CD4-positive, alpha-beta memory T cell (primary cell): ENCODE results near the gene GPR183. TPM values are rescaled to one million over a fixed set of nuclear protein-coding genes. Genes with fewer than 3 reads are reported as not detected.

Experiments used
- CTCF ChIA-PET: fragments of 350-600 bp; sonication (Branson Sonifier 250); formaldehyde crosslinking; loops from one replicate; lab custom pipeline; 2021; ENCODE audit warnings: inconsistent platforms; ENCODE audit not compliant: partially characterized antibody; lab: Charles Lee
- POLR2A ChIA-PET: fragments of 350-600 bp; sonication (Branson Sonifier 250); formaldehyde crosslinking; loops from one replicate; lab custom pipeline; 2021; ENCODE audit not compliant: partially characterized antibody; lab: Charles Lee
- DNase-seq, 5 donors: peaks; one replicate each; pipeline versions ENCODE4 v3.0.0 to v3.0.0-alpha.2; 2020 to 2022; ENCODE audit warnings: mixed read lengths in 1 of 5
- H3K27ac ChIP-seq: one replicate; pipeline ENCODE4 v1.7.0; 2013; ENCODE audit warnings: low read depth, low read length
- H3K27me3 ChIP-seq: 2 replicates; pipeline ENCODE4 v1.7.0; 2013; ENCODE audit warnings: mild to moderate bottlenecking, low read length, moderate library complexity; ENCODE audit not compliant: insufficient read depth
- H3K36me3 ChIP-seq: 2 replicates; pipeline ENCODE4 v1.7.0; 2013; ENCODE audit warnings: mild to moderate bottlenecking, low read length, moderate library complexity; ENCODE audit not compliant: insufficient read depth
- H3K4me1 ChIP-seq: 2 replicates; pipeline ENCODE4 v1.7.0; 2013; ENCODE audit warnings: mild to moderate bottlenecking, low read length, moderate library complexity; ENCODE audit not compliant: insufficient read depth
- H3K4me3 ChIP-seq, 2 donors: one replicate each; pipeline ENCODE4 v1.7.0; 2013; ENCODE audit warnings: low read length in 2 of 2, mild to moderate bottlenecking in 1 of 2
- H3K9me3 ChIP-seq, 2 donors: one replicate each; pipeline ENCODE4 v1.7.0; 2013; ENCODE audit warnings: low read length in 2 of 2, control low read depth in 1 of 2; ENCODE audit not compliant: control insufficient read depth in 1 of 2
- H3K27ac Mint-ChIP-seq, 7 donors: one replicate each; pipeline ENCODE4 v1.8.0; 2020 to 2021; ENCODE audit warnings: mixed read lengths in 7 of 7, mild to moderate bottlenecking in 6 of 7, inconsistent platforms in 3 of 7, moderate library complexity in 3 of 7
- H3K27me3 Mint-ChIP-seq, 2 donors: one replicate each; pipeline ENCODE4 v1.8.0; 2020 to 2021; ENCODE audit warnings: mixed read lengths in 2 of 2
- H3K36me3 Mint-ChIP-seq, 2 donors: one replicate each; pipeline ENCODE4 v1.8.0; 2020 to 2021; ENCODE audit warnings: mixed read lengths in 2 of 2, inconsistent platforms in 1 of 2, mild to moderate bottlenecking in 1 of 2
- H3K4me1 Mint-ChIP-seq, 4 donors: one replicate each; pipeline ENCODE4 v1.8.0; 2020 to 2021; ENCODE audit warnings: mixed read lengths in 4 of 4, mild to moderate bottlenecking in 1 of 4
- H3K4me3 Mint-ChIP-seq, 8 donors: one replicate each; pipeline ENCODE4 v1.8.0; 2020 to 2021; ENCODE audit warnings: mixed read lengths in 8 of 8, mild to moderate bottlenecking in 7 of 8, moderate library complexity in 6 of 8, inconsistent platforms in 3 of 8
- H3K9me3 Mint-ChIP-seq, 8 donors: one replicate each; pipeline ENCODE4 v1.8.0; 2020 to 2021; ENCODE audit warnings: mixed read lengths in 8 of 8, mild to moderate bottlenecking in 5 of 8, inconsistent platforms in 3 of 8, moderate library complexity in 1 of 8
- intact Hi-C: fragments of 100-400 bp; cut with micrococcal nuclease; formaldehyde crosslinking; loops from one replicate; pipeline ENCODE4 v1.15.1; 2023
- polyA plus RNA-seq, 2 donors: library from polyadenylated mRNA; unstranded; fragments of 300-500 nt; fragmentation: Illumina TruSeq; gene quantifications; one replicate each; pipeline ENCODE4 v1.2.3, GENCODE V29; 2021
- total RNA-seq, 2 experiments: library from RNA; stranded (reverse); gene quantifications; one replicate each; pipeline ENCODE4 v1.2.3, GENCODE V29; 2021

Gene GPR183
- total and polyA plus RNA-seq, 4 experiments from 2014 or later = 203 to 954 (median 383) TPM

- H3K4me3 Mint-ChIP-seq = peak overlapping the region in 5 of 8 donors; percentile 10 to 91 (median 49)
- Histone ChIP-seq H3K36me3 (no peaks in the 10 kb centered on the region), H3K9me3 (no peaks in the 10 kb centered on the region), H3K27me3 (no peaks in the 10 kb centered on the region), H3K27ac (peak overlapping the region; percentile 8), H3K4me3 (no peak overlapping the region), H3K4me1 (peaks cover 96% of the 10 kb centered on the region)
- H3K9me3 Mint-ChIP-seq = no peaks in the 10 kb centered on the region
- peaks cover 77 to 99% (median 89%) of the 10 kb centered on the region in 4 donors for H3K4me1 Mint-ChIP-seq
- H3K27ac Mint-ChIP-seq = peak overlapping the region; percentile 84 to 100 (median 97)
- intact Hi-C loops = loop anchor here (10.0 kb wide), 1 partner anchor 325 kb away; the partner anchor contains the start of gene CLYBL
- no peaks in the 10 kb centered on the region for H3K27me3 Mint-ChIP-seq
- ChIA-PET POLR2A (interaction anchor here (0.5 to 10.2 kb wide), 11 partner anchors 8 to 102 kb away, joined by 3 to 406 read pairs (median 4); partner anchors contain the start of gene GPR183), CTCF (interaction anchor here (0.9 to 12.4 kb wide), 10 partner anchors 9 to 157 kb away, joined by 3 to 139 read pairs (median 4); no protein-coding TSS in a partner anchor)
- peaks cover 29 to 31% of the 10 kb centered on the region in 2 donors for H3K36me3 Mint-ChIP-seq
- DNase-seq = no peak
Measured at GRCh38 chr13:99280166-99280565, 27.0 kb downstream of the GPR183 start.

- Histone ChIP-seq H3K4me3 (no peak overlapping the region), H3K36me3 (no peaks in the 10 kb centered on the region), H3K4me1 (peaks cover 96% of the 10 kb centered on the region), H3K27ac (no peak overlapping the region), H3K27me3 (no peaks in the 10 kb centered on the region), H3K9me3 (no peaks in the 10 kb centered on the region)
- Mint-ChIP-seq H3K36me3 (peaks cover 29 to 35% of the 10 kb centered on the region in 2 donors), H3K4me3 (peak overlapping the region in 5 of 8 donors; percentile 23 to 91 (median 57)), H3K4me1 (peaks cover 77 to 99% (median 90%) of the 10 kb centered on the region in 4 donors), H3K27ac (peak overlapping the region; percentile 84 to 100 (median 97)), H3K9me3 (no peaks in the 10 kb centered on the region), H3K27me3 (no peaks in the 10 kb centered on the region)
- ChIA-PET CTCF (interaction anchor here (1.2 to 12.4 kb wide), 8 partner anchors 9 to 157 kb away, joined by 3 to 139 read pairs (median 10); no protein-coding TSS in a partner anchor), POLR2A (interaction anchor here (1.0 to 10.2 kb wide), 9 partner anchors 8 to 111 kb away, joined by 3 to 406 read pairs (median 6); partner anchors contain the start of gene GPR183)
- DNase-seq = no peak
- intact Hi-C loops = loop anchor here (10.0 kb wide), 1 partner anchor 325 kb away; the partner anchor contains the start of gene CLYBL
Measured at GRCh38 chr13:99279637-99280036, 27.6 kb downstream of the GPR183 start.

GRCh38 chr13:99278843-99279242 lies 28.4 kb downstream of the GPR183 start:
- POLR2A ChIA-PET = interaction anchor here (1.0 to 10.2 kb wide), 6 partner anchors 10 to 111 kb away, joined by 3 to 406 read pairs (median 6); partner anchors contain the start of gene GPR183
- Histone ChIP-seq H3K27ac (no peak overlapping the region), H3K4me1 (peaks cover 96% of the 10 kb centered on the region), H3K9me3 (no peaks in the 10 kb centered on the region), H3K27me3 (no peaks in the 10 kb centered on the region), H3K4me3 (no peak overlapping the region), H3K36me3 (no peaks in the 10 kb centered on the region)
- intact Hi-C loops = no loop called here
- H3K4me1 Mint-ChIP-seq = peaks cover 80 to 99% (median 90%) of the 10 kb centered on the region in 4 donors
- H3K4me3 Mint-ChIP-seq = peak overlapping the region in 5 of 8 donors; percentile 2 to 69 (median 57)
- H3K27ac Mint-ChIP-seq = peak overlapping the region; percentile 80 to 99 (median 97)
- CTCF ChIA-PET = interaction anchor here (1.1 to 12.4 kb wide), 7 partner anchors 10 to 157 kb away, joined by 3 to 139 read pairs (median 4); no protein-coding TSS in a partner anchor
- no peaks in the 10 kb centered on the region for H3K27me3 Mint-ChIP-seq
- peaks cover 29 to 35% of the 10 kb centered on the region in 2 donors for H3K36me3 Mint-ChIP-seq
- DNase-seq = no peak
- H3K9me3 Mint-ChIP-seq = no peaks in the 10 kb centered on the region

- H3K4me3 ChIP-seq = no peak overlapping the region
- no peaks in the 10 kb centered on the region for H3K36me3 ChIP-seq
- no peaks in the 10 kb centered on the region for H3K27me3 ChIP-seq
- intact Hi-C loops = no loop called here
- DNase-seq = no peak
- Mint-ChIP-seq H3K4me1 (peaks cover 84 to 99% (median 91%) of the 10 kb centered on the region in 4 donors), H3K9me3 (peaks cover 0 to 4% (median 0%) of the 10 kb centered on the region in 8 donors), H3K36me3 (peaks cover 30 to 38% of the 10 kb centered on the region in 2 donors), H3K4me3 (peak overlapping the region in 6 of 8 donors; percentile 13 to 63 (median 30)), H3K27me3 (no peaks in the 10 kb centered on the region), H3K27ac (peak overlapping the region; percentile 25 to 88 (median 65))
- H3K27ac ChIP-seq = no peak overlapping the region
- H3K9me3 ChIP-seq = no peaks in the 10 kb centered on the region
- peaks cover 95% of the 10 kb centered on the region for H3K4me1 ChIP-seq
- ChIA-PET CTCF (interaction anchor here (1.0 to 12.4 kb wide), 6 partner anchors 9 to 162 kb away, joined by 3 to 139 read pairs (median 10); no protein-coding TSS in a partner anchor), POLR2A (interaction anchor here (1.1 to 10.2 kb wide), 5 partner anchors 10 to 109 kb away, joined by 3 to 406 read pairs (median 6); partner anchors contain the start of gene GPR183)
Measured at GRCh38 chr13:99278200-99278599, 29.0 kb downstream of the GPR183 start.

GRCh38 chr13:99277629-99278028 lies 29.6 kb downstream of the GPR183 start:
- H3K36me3 Mint-ChIP-seq = peaks cover 36 to 39% of the 10 kb centered on the region in 2 donors
- H3K4me1 ChIP-seq = peaks cover 93% of the 10 kb centered on the region
- no peaks in the 10 kb centered on the region for H3K27me3 Mint-ChIP-seq
- H3K9me3 ChIP-seq = no peaks in the 10 kb centered on the region
- intact Hi-C loops = no loop called here
- no peak overlapping the region for H3K4me3 ChIP-seq
- POLR2A ChIA-PET = interaction anchor here (1.1 to 10.2 kb wide), 4 partner anchors 22 to 109 kb away, joined by 3 to 406 read pairs (median 6); partner anchors contain the start of gene GPR183
- H3K36me3 ChIP-seq = no peaks in the 10 kb centered on the region
- H3K27ac Mint-ChIP-seq = peak overlapping the region; percentile 15 to 88 (median 67)
- no peaks in the 10 kb centered on the region for H3K27me3 ChIP-seq
- CTCF ChIA-PET = interaction anchor here (1.0 to 15.1 kb wide), 5 partner anchors 9 to 163 kb away, joined by 3 to 315 read pairs (median 23); no protein-coding TSS in a partner anchor
- H3K4me3 Mint-ChIP-seq = peak overlapping the region in 6 of 8 donors; percentile 1 to 74 (median 14)
- no peak overlapping the region for H3K27ac ChIP-seq
- peaks cover 0 to 9% (median 2%) of the 10 kb centered on the region in 8 donors for H3K9me3 Mint-ChIP-seq
- peaks cover 80 to 99% (median 90%) of the 10 kb centered on the region in 4 donors for H3K4me1 Mint-ChIP-seq
- DNase-seq = no peak

DNA sequence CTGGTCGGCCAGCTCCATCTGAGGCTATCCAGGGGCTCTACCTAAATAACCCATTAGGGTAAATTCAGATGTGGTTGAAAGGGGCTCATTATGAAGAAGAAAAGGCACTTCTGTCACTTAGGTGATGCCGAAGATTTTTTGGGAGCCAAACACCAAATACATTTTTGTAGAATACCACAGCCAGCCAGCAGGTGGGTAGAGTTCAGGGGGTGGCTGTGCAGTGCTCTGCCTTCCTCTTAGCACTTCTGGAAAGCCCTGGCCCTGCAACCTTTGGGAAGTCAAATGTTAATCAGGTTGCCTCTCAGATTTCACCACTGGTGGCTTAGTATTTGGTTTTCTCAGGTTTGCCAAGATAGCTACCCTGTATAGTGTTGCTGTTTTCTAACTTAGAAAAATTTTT lies 30.5 kb downstream of the GPR183 start:
- CTCF ChIA-PET = interaction anchor here (1.1 to 15.1 kb wide), 9 partner anchors 10 to 162 kb away, joined by 3 to 564 read pairs (median 22); partner anchors contain the start of genes GPR183 and UBAC2
- no peaks in the 10 kb centered on the region for H3K27me3 ChIP-seq
- peaks cover 93% of the 10 kb centered on the region for H3K4me1 ChIP-seq
- H3K27ac ChIP-seq = no peak overlapping the region
- no peaks in the 10 kb centered on the region for H3K9me3 ChIP-seq
- Mint-ChIP-seq H3K4me3 (peak overlapping the region in 5 of 8 donors; percentile 14 to 73 (median 25)), H3K27ac (peak overlapping the region; percentile 49 to 97 (median 88)), H3K9me3 (peaks cover 0 to 17% (median 5%) of the 10 kb centered on the region in 8 donors), H3K27me3 (no peaks in the 10 kb centered on the region), H3K4me1 (peaks cover 77 to 99% (median 88%) of the 10 kb centered on the region in 4 donors), H3K36me3 (peaks cover 38 to 42% of the 10 kb centered on the region in 2 donors)
- DNase-seq = no peak
- POLR2A ChIA-PET = interaction anchor here (0.7 to 9.6 kb wide), 5 partner anchors 9 to 149 kb away, joined by 3 to 349 read pairs (median 4); partner anchors contain the start of gene GPR183
- H3K4me3 ChIP-seq = no peak overlapping the region
- H3K36me3 ChIP-seq = no peaks in the 10 kb centered on the region
- intact Hi-C loops = no loop called here
